Ascending aorta (tissue), 2 donors: ENCODE data around the gene DVL1. TPM values are rescaled to one million over a fixed set of nuclear protein-coding genes. Genes with fewer than 3 reads are reported as not detected.

ENCODE experiments used
- DNase-seq, 2 donors: peaks; one replicate each; pipeline ENCODE4 v3.0.0-alpha.2; 2019; ENCODE audit warnings: low spot score in 2 of 2
- H3K27ac ChIP-seq, 2 donors: fragments of 200-600 bp; sonication (generic); one replicate each; pipeline ENCODE4 v1.5.1; 2016 to 2017; ENCODE audit warnings: mild to moderate bottlenecking in 1 of 2
- H3K27me3 ChIP-seq: fragments of 200-600 bp; sonication (generic); one replicate; pipeline ENCODE4 v1.5.1; 2017
- H3K36me3 ChIP-seq, 2 donors: fragments of 200-600 bp; sonication (generic); one replicate each; pipeline ENCODE4 v1.5.1; 2016
- H3K4me1 ChIP-seq, 2 donors: fragments of 200-600 bp; sonication (generic); one replicate each; pipeline ENCODE4 v1.5.1; 2016 to 2017; ENCODE audit warnings: mild to moderate bottlenecking in 1 of 2
- H3K4me3 ChIP-seq, 2 donors: fragments of 200-600 bp; sonication (generic); one replicate each; pipeline ENCODE4 v1.5.1; 2016 to 2017; ENCODE audit warnings: mild to moderate bottlenecking in 1 of 2
- H3K9me3 ChIP-seq, 2 donors: fragments of 200-600 bp; sonication (generic); one replicate each; pipeline ENCODE4 v1.5.1; 2016
- CTCF ChIP-seq, 3 experiments: fragments of 200-600 bp in 2 of 3; fragments of 450-650 bp in 1 of 3; sonication (generic) in 2 of 3; IDR thresholded peaks; one replicate each; pipeline ENCODE4 v1.5.1; 2016 to 2019; ENCODE audit warnings: antibody characterized with exemption in 3 of 3, mild to moderate bottlenecking in 1 of 3, moderate library complexity in 1 of 3
- intact Hi-C: fragments of 100-400 bp; cut with DNase I; formaldehyde crosslinking; loops from one replicate; pipeline ENCODE4 v1.15.1; 2023
- total RNA-seq: library from RNA; depleted of rRNA; stranded (reverse); fragments of >200 nt; gene quantifications from one replicate; pipeline ENCODE4 v1.1.0, GENCODE V29; 2016

DVL1 gene
- total RNA-seq, 1 donor from 2014 or later: 66.7 TPM

- TF ChIP-seq CTCF (IDR thresholded peaks at IDR 0.05): no peak
- Histone ChIP-seq H3K27me3 (no peaks in the 10 kb centered on the region), H3K4me1 (peaks cover 25 to 27% of the 10 kb centered on the region in 2 donors), H3K36me3 (peaks cover 0 to under 1% of the 10 kb centered on the region in 2 donors), H3K27ac (no peak overlapping the region), H3K9me3 (no peaks in the 10 kb centered on the region), H3K4me3 (no peak overlapping the region)
- intact Hi-C loops: no loop called here
- DNase-seq: no peak
Measured at GRCh38 chr1:1302951-1303509, 46.2 kb downstream of the DVL1 start.

- DNase-seq: no peak
- Histone ChIP-seq H3K9me3 (no peaks in the 10 kb centered on the region), H3K4me3 (no peak overlapping the region), H3K36me3 (peaks cover 4 to 5% of the 10 kb centered on the region in 2 donors), H3K27me3 (no peaks in the 10 kb centered on the region), H3K27ac (no peak overlapping the region), H3K4me1 (peaks cover 23% of the 10 kb centered on the region in 2 donors)
- TF ChIP-seq CTCF (IDR thresholded peaks at IDR 0.05): peak in 2 of 3 experiments; percentile 15 to 18
- intact Hi-C loops: no loop called here
Measured at GRCh38 chr1:1302006-1302430, 47.2 kb downstream of the DVL1 start.

- H3K36me3 ChIP-seq: peaks cover 4 to 21% of the 10 kb centered on the region in 2 donors
- H3K4me1 ChIP-seq: peaks cover 7 to 9% of the 10 kb centered on the region in 2 donors
- no peak overlapping the region for H3K27ac ChIP-seq
- H3K4me3 ChIP-seq: no peak overlapping the region
- H3K9me3 ChIP-seq: no peaks in the 10 kb centered on the region
- DNase-seq: no peak
- intact Hi-C loops: no loop called here
- H3K27me3 ChIP-seq: no peaks in the 10 kb centered on the region
- no peak for TF ChIP-seq CTCF (IDR thresholded peaks at IDR 0.05)
Measured at GRCh38 chr1:1300352-1300739, 48.9 kb downstream of the DVL1 start.

- H3K27ac ChIP-seq: no peak overlapping the region
- H3K36me3 ChIP-seq: peaks cover 4 to 21% of the 10 kb centered on the region in 2 donors
- TF ChIP-seq CTCF (IDR thresholded peaks at IDR 0.05): no peak
- no peak overlapping the region for H3K4me3 ChIP-seq
- DNase-seq: no peak
- H3K9me3 ChIP-seq: no peaks in the 10 kb centered on the region
- H3K4me1 ChIP-seq: peaks cover 2 to 4% of the 10 kb centered on the region in 2 donors
- H3K27me3 ChIP-seq: no peaks in the 10 kb centered on the region
- intact Hi-C loops: no loop called here
Measured at GRCh38 chr1:1299686-1300351, 49.4 kb downstream of the DVL1 start.

- no peaks in the 10 kb centered on the region for H3K27me3 ChIP-seq
- H3K4me3 ChIP-seq: no peak overlapping the region
- no peaks in the 10 kb centered on the region for H3K4me1 ChIP-seq
- intact Hi-C loops: no loop called here
- peaks cover 4 to 21% of the 10 kb centered on the region in 2 donors for H3K36me3 ChIP-seq
- no peak overlapping the region for H3K27ac ChIP-seq
- H3K9me3 ChIP-seq: no peaks in the 10 kb centered on the region
- TF ChIP-seq CTCF (IDR thresholded peaks at IDR 0.05): no peak
- no peak for DNase-seq
Measured at GRCh38 chr1:1298861-1299685, 50.1 kb downstream of the DVL1 start.
